Upper lobe of left lung (tissue), 4 donors: ENCODE data around the gene DCAF17.

Experiments
- CTCF ChIP-seq, 6 experiments: fragments of 450-650 bp in 4 of 6; fragments of 200-600 bp in 2 of 6; sonication (generic) in 2 of 6; IDR thresholded peaks; one replicate each; pipeline ENCODE4 v1.5.1; 2016 to 2019; ENCODE audit warnings: antibody characterized with exemption in 6 of 6
- EP300 ChIP-seq, 4 donors: sonication (generic); formaldehyde crosslinking; IDR thresholded peaks; one replicate each; pipeline ENCODE4 v1.5.1; 2017; ENCODE audit warnings: antibody characterized with exemption in 4 of 4, control low read depth in 2 of 4
- POLR2A ChIP-seq, 4 donors: fragments of 450-650 bp; IDR thresholded peaks; one replicate each; pipeline ENCODE4 v1.5.1; 2016 to 2017; ENCODE audit warnings: antibody characterized with exemption in 4 of 4, mild to moderate bottlenecking in 2 of 4
- POLR2AphosphoS5 ChIP-seq, 2 donors: sonication (generic); formaldehyde crosslinking; IDR thresholded peaks; one replicate each; pipeline ENCODE4 v1.5.1; 2017; ENCODE audit warnings: antibody characterized with exemption in 2 of 2

- no peak for TF ChIP-seq CTCF (IDR thresholded peaks at IDR 0.05)
- TF ChIP-seq POLR2A (IDR thresholded peaks at IDR 0.05), result no peak
- TF ChIP-seq POLR2AphosphoS5 (IDR thresholded peaks at IDR 0.05), result no peak
- no peak for TF ChIP-seq EP300 (IDR thresholded peaks at IDR 0.05)
These were observed 71.3 kb downstream of the DCAF17 start for GRCh38 chr2:171505374-171505773.
